IMR-90 (cell line): ENCODE measurements around the gene UNC13A. TPM values are rescaled to one million over a fixed set of nuclear protein-coding genes. Genes with fewer than 3 reads are reported as not detected.

Experiments
- ATAC-seq: fragments of 200-7000 bp; cut with Tn5 transposase; 2 replicates; pipeline ENCODE4 v1.9.1; 2020; ENCODE audit warnings: low read depth, mild to moderate bottlenecking, moderate library complexity
- BruUV-seq: library from RNA; stranded (reverse); fragments of 400-500 nt; replicated peaks from 2 replicates; lab custom pipeline; 2021; lab: Mats Ljungman, UMichigan
- CTCF ChIA-PET: fragments of 300-600 bp; formaldehyde crosslinking; extraction: SDS; loops from one replicate; lab custom pipeline; 2021; ENCODE audit warnings: antibody characterized with exemption; lab: Yijun Ruan, JAX
- POLR2A ChIA-PET: fragments of 300-600 bp; sonication (Branson Sonifier 250); formaldehyde crosslinking; loops from one replicate; lab custom pipeline; 2022; ENCODE audit warnings: antibody characterized with exemption; ENCODE audit not compliant: unreplicated experiment; lab: Charles Lee
- DNase-seq: peaks from one replicate; pipeline ENCODE4 v3.0.0; 2013
- H2AFZ ChIP-seq: replicated peaks from 2 replicates; pipeline ENCODE3; 2013; ENCODE audit warnings: low read length, mild to moderate bottlenecking; ENCODE audit not compliant: poor library complexity
- H2AK5ac ChIP-seq: 2 replicates; pipeline ENCODE4 v1.6.1; 2013; ENCODE audit warnings: low read depth, low read length, inconsistent platforms
- H2AK9ac ChIP-seq: replicated peaks from 2 replicates; pipeline ENCODE3; 2013; ENCODE audit warnings: mild to moderate bottlenecking, low read depth, low read length, moderate library complexity; ENCODE audit not compliant: poor library complexity
- H2BK120ac ChIP-seq: 2 replicates; pipeline ENCODE4 v1.6.1; 2013; ENCODE audit warnings: low read depth, low read length, inconsistent platforms
- H2BK15ac ChIP-seq: 3 replicates; pipeline ENCODE4 v1.6.1; 2013; ENCODE audit warnings: low read depth, low read length, inconsistent platforms
- H2BK20ac ChIP-seq: 2 replicates; pipeline ENCODE4 v1.6.1; 2013; ENCODE audit warnings: low read depth, mild to moderate bottlenecking, inconsistent platforms, low read length, moderate library complexity
- H2BK5ac ChIP-seq: 2 replicates; pipeline ENCODE4 v1.6.1; 2013; ENCODE audit warnings: mild to moderate bottlenecking, low read depth, low read length, inconsistent platforms; ENCODE audit not compliant: poor library complexity, severe bottlenecking
- H3K14ac ChIP-seq: replicated peaks from 2 replicates; pipeline ENCODE4 v1.6.1; 2013; ENCODE audit warnings: low read depth, low read length, inconsistent platforms
- H3K18ac ChIP-seq: 2 replicates; pipeline ENCODE4 v1.6.1; 2013; ENCODE audit warnings: low read depth, low read length, control low read depth
- H3K23ac ChIP-seq: 2 replicates; pipeline ENCODE4 v1.6.1; 2013; ENCODE audit warnings: low read depth, low read length, inconsistent platforms
- H3K27ac ChIP-seq: 2 replicates; pipeline ENCODE4 v1.5.1; 2013; ENCODE audit warnings: mild to moderate bottlenecking, control low read depth, low read length; ENCODE audit not compliant: insufficient read depth
- H3K27me3 ChIP-seq: 2 replicates; pipeline ENCODE4 v1.6.1; 2013; ENCODE audit warnings: low read length; ENCODE audit not compliant: control insufficient read depth, insufficient read depth
- H3K36me3 ChIP-seq: 2 replicates; pipeline ENCODE4 v1.6.1; 2013; ENCODE audit warnings: low read length, mixed read lengths; ENCODE audit not compliant: control insufficient read depth, insufficient read depth
- H3K4ac ChIP-seq: 2 replicates; pipeline ENCODE4 v1.6.1; 2013; ENCODE audit warnings: low read depth, low read length, inconsistent platforms
- H3K4me1 ChIP-seq: 2 replicates; pipeline ENCODE4 v1.6.1; 2013; ENCODE audit warnings: low read length, mixed read lengths; ENCODE audit not compliant: control insufficient read depth, insufficient read depth
- H3K4me2 ChIP-seq: 2 replicates; pipeline ENCODE4 v1.6.1; 2013; ENCODE audit warnings: low read depth, mild to moderate bottlenecking, control low read depth, low read length, moderate library complexity
- H3K4me3 ChIP-seq: 2 replicates; pipeline ENCODE4 v1.5.1; 2013; ENCODE audit warnings: low read depth, mild to moderate bottlenecking, control low read depth, low read length, moderate library complexity; ENCODE audit not compliant: insufficient read depth
- H3K56ac ChIP-seq: 2 replicates; pipeline ENCODE4 v1.6.1; 2013; ENCODE audit warnings: low read length, inconsistent platforms; ENCODE audit not compliant: insufficient read depth; ENCODE audit errors: extremely low read depth
- H3K79me1 ChIP-seq, 2 experiments: 2 replicates each; pipeline ENCODE4 v1.6.1; 2013; ENCODE audit warnings: low read length in 2 of 2, inconsistent platforms in 1 of 2, low read depth in 1 of 2
- H3K9ac ChIP-seq: 2 replicates; pipeline ENCODE4 v1.6.1; 2013; ENCODE audit warnings: low read depth, low read length, control low read depth
- H3K9me1 ChIP-seq: 2 replicates; pipeline ENCODE4 v1.6.1; 2013; ENCODE audit warnings: low read length, inconsistent platforms; ENCODE audit not compliant: insufficient read depth
- H3K9me3 ChIP-seq: 2 replicates; pipeline ENCODE4 v1.6.1; 2013; ENCODE audit warnings: low read length; ENCODE audit not compliant: control insufficient read depth, insufficient read depth
- H4K20me1 ChIP-seq: 2 replicates; pipeline ENCODE4 v1.6.1; 2013; ENCODE audit warnings: low read length, inconsistent platforms; ENCODE audit not compliant: insufficient read depth
- H4K5ac ChIP-seq: 2 replicates; pipeline ENCODE4 v1.6.1; 2013; ENCODE audit warnings: mild to moderate bottlenecking, low read depth, low read length, control low read depth
- H4K8ac ChIP-seq, 2 experiments: 2 replicates each; pipeline ENCODE4 v1.6.1; 2013; ENCODE audit warnings: low read depth in 2 of 2, low read length in 2 of 2, control low read depth in 1 of 2, inconsistent platforms in 1 of 2
- H4K91ac ChIP-seq: 2 replicates; pipeline ENCODE4 v1.6.1; 2013; ENCODE audit warnings: low read depth, low read length, inconsistent platforms; ENCODE audit not compliant: insufficient read depth
- BHLHE40 ChIP-seq: fragments of 150-350 bp; IDR thresholded peaks from 2 replicates; pipeline ENCODE4 v1.6.1; 2016; ENCODE audit warnings: mild to moderate bottlenecking, low read depth, low read length
- CEBPB ChIP-seq: IDR thresholded peaks from 2 replicates; pipeline ENCODE4 v1.6.1; 2012; ENCODE audit warnings: low read depth, low read length, improper control_type of control experiment
- CHD1 ChIP-seq: IDR thresholded peaks from 2 replicates; pipeline ENCODE4 v1.6.1; 2012; ENCODE audit warnings: low read depth, low read length, improper control_type of control experiment
- FOS ChIP-seq: fragments of 150-350 bp; IDR thresholded peaks from 2 replicates; pipeline ENCODE4 v1.6.1; 2016; ENCODE audit warnings: low read depth, low read length
- MAZ ChIP-seq: IDR thresholded peaks from 2 replicates; pipeline ENCODE4 v1.6.1; 2012; ENCODE audit warnings: low read depth, mild to moderate bottlenecking, low read length, improper control_type of control experiment, moderate library complexity, borderline replicate concordance
- MXI1 ChIP-seq: IDR thresholded peaks from 2 replicates; pipeline ENCODE4 v1.6.1; 2012; ENCODE audit warnings: low read depth, mild to moderate bottlenecking, low read length, moderate library complexity, borderline replicate concordance
- NFE2L2 ChIP-seq: fragments of 150-350 bp; IDR thresholded peaks from 2 replicates; pipeline ENCODE4 v1.6.1; 2016; ENCODE audit warnings: low read depth, mild to moderate bottlenecking, low read length
- POLR2A ChIP-seq: IDR thresholded peaks from 2 replicates; pipeline ENCODE4 v1.6.1; 2012; ENCODE audit warnings: mild to moderate bottlenecking, low read depth, low read length
- RAD21 ChIP-seq: IDR thresholded peaks from 2 replicates; pipeline ENCODE4 v1.6.1; 2012; ENCODE audit warnings: low read length, improper control_type of control experiment
- RCOR1 ChIP-seq: IDR thresholded peaks from 2 replicates; pipeline ENCODE4 v1.6.1; 2012; ENCODE audit warnings: mild to moderate bottlenecking, low read length, improper control_type of control experiment; ENCODE audit not compliant: insufficient replicate concordance
- RFX5 ChIP-seq: IDR thresholded peaks from 2 replicates; pipeline ENCODE4 v1.8.0; 2012; ENCODE audit warnings: low read depth, mild to moderate bottlenecking, low read length, moderate library complexity
- SMC3 ChIP-seq: fragments of 150-350 bp; IDR thresholded peaks from 2 replicates; pipeline ENCODE4 v1.6.1; 2016; ENCODE audit warnings: low read depth, mild to moderate bottlenecking, antibody characterized with exemption, low read length, moderate library complexity
- WGBS, 2 experiments: methylation state at CpG; one replicate each; pipeline versions ENCODE4 v1.1.5 to v1.1.7; 2013; ENCODE audit warnings: missing lambda C conversion rate in 2 of 2; ENCODE audit not compliant: insufficient read length in 1 of 2; ENCODE audit errors: extremely low coverage in 2 of 2; 5-methylcytosine and 5-hydroxymethylcytosine counted together
- dilution Hi-C: fragments of 300-500 bp; cut with HindIII; formaldehyde crosslinking; loops from one replicate; pipeline ENCODE4 v1.14.3; 2018; ENCODE audit warnings: low sequenced_read_pairs; ENCODE audit not compliant: unreplicated experiment
- in situ Hi-C: fragments of 300-500 bp; cut with MboI; formaldehyde crosslinking; loops from 3 replicates; pipeline ENCODE4 v1.14.3; 2019; ENCODE audit warnings: low sequenced_read_pairs, inconsistent platforms, mixed read lengths
- intact Hi-C: fragments of 100-400 bp; cut with micrococcal nuclease; formaldehyde crosslinking; loops from 2 replicates; pipeline ENCODE4 v1.10.0; 2022
- polyA plus RNA-seq, 3 experiments: library from polyadenylated mRNA; depleted of rRNA; stranded (reverse); fragments of >200 nt; gene quantifications; 2 replicates each; pipeline ENCODE4 v1.2.3, GENCODE V29; 2012; ENCODE audit warnings: low replicate concordance in 1 of 3
- total RNA-seq: library from RNA; depleted of rRNA; stranded (reverse); fragments of >200 nt; gene quantifications from 2 replicates; pipeline ENCODE4 v1.2.3, GENCODE V29; 2012
- TF ChIP-seq, protein P1 (sequence below): fragments of 150-350 bp; IDR thresholded peaks from 2 replicates; pipeline ENCODE4 v1.6.1; 2016; ENCODE audit warnings: low read depth, mild to moderate bottlenecking, low read length, moderate library complexity, borderline replicate concordance

UNC13A gene
- total and polyA plus RNA-seq, 2 of the 4 experiments (the other 2 are of a cell fraction), result 0.18 to 0.22 TPM

GRCh38 chr19:17716309-17716929 lies 28.3 kb upstream of the UNC13A start:
- no peak overlapping the region for H2AFZ ChIP-seq

More at GRCh38 chr19:17716309-17716929, 28.3 kb upstream of the UNC13A start:
- H2AK5ac ChIP-seq, result no peak overlapping the region; the same call in 1 of the 2 replicates
- peaks cover 11% of the 10 kb centered on the region for H3K4me1 ChIP-seq
- H2BK120ac ChIP-seq, result no peak overlapping the region
- no CpG with 5 or more reads among the region's 4 CpGs for WGBS, 2 experiments
- no TSS peak for BruUV-seq
- in situ Hi-C loops, result no loop called here
- no peaks in the 10 kb centered on the region for H3K27me3 ChIP-seq
- H3K9ac ChIP-seq, result no peak overlapping the region
- no peak overlapping the region for H4K5ac ChIP-seq
- no peak overlapping the region for H3K23ac ChIP-seq
- DNase-seq (no peak), ATAC-seq (no peak)
- intact Hi-C loops, result no loop called here
- TF ChIP-seq RAD21, result no peak
- TF ChIP-seq RCOR1, result no peak
- TF ChIP-seq CEBPB, result no peak
- TF ChIP-seq NFE2L2, result no peak
- TF ChIP-seq, protein P1, sequence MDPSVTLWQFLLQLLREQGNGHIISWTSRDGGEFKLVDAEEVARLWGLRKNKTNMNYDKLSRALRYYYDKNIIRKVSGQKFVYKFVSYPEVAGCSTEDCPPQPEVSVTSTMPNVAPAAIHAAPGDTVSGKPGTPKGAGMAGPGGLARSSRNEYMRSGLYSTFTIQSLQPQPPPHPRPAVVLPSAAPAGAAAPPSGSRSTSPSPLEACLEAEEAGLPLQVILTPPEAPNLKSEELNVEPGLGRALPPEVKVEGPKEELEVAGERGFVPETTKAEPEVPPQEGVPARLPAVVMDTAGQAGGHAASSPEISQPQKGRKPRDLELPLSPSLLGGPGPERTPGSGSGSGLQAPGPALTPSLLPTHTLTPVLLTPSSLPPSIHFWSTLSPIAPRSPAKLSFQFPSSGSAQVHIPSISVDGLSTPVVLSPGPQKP, result no peak
- TF ChIP-seq POLR2A, result no peak
- no peak for TF ChIP-seq FOS
- TF ChIP-seq BHLHE40, result no peak
- TF ChIP-seq CHD1, result no peak
- no peak for TF ChIP-seq MAZ
- no peak for TF ChIP-seq RFX5
- no peak for TF ChIP-seq SMC3
- no peak for TF ChIP-seq MXI1
- POLR2A ChIA-PET, result no interaction called here
- no peak overlapping the region for H3K14ac ChIP-seq
- no peak overlapping the region; the same call in 2 of the 3 replicates for H2BK15ac ChIP-seq
- peaks cover 16% of the 10 kb centered on the region for H3K9me1 ChIP-seq
- H3K4me3 ChIP-seq, result no peak overlapping the region
- H3K18ac ChIP-seq, result no peak overlapping the region
- peak overlapping the region; percentile 34; the same call in 1 of the 2 replicates for H2BK20ac ChIP-seq
- H3K56ac ChIP-seq, result no peak overlapping the region
- H3K4ac ChIP-seq, result no peak overlapping the region
- peaks cover 0 to 23% of the 10 kb centered on the region in 2 experiments for H3K79me1 ChIP-seq
- 0 out of 2 replicates have a peak, but pooled peaks cover 1% of the 10 kb centered on the region for H3K36me3 ChIP-seq
- no peaks in the 10 kb centered on the region for H3K9me3 ChIP-seq
- H4K8ac ChIP-seq, result peak overlapping the region in 1 of 2 experiments; percentile 47; a peak in 1 of 4 replicates
- H3K27ac ChIP-seq, result no peak overlapping the region
- H4K91ac ChIP-seq, result no peak overlapping the region
- H2AK9ac ChIP-seq, result no peak overlapping the region
- H4K20me1 ChIP-seq, result peaks cover 15% of the 10 kb centered on the region
- no peak overlapping the region for H2BK5ac ChIP-seq
- no peak overlapping the region for H3K4me2 ChIP-seq
- dilution Hi-C loops, result no loop called here
- CTCF ChIA-PET, result interaction anchor here (0.9 kb wide), 1 partner anchor 51 kb away, joined by 3 read pairs; no protein-coding TSS in a partner anchor
